Measurements from ENCODE around the gene RBM18. TPM values are rescaled to one million over a fixed set of nuclear protein-coding genes. Genes with fewer than 3 reads are reported as not detected.
A peak's percentile ranks its signal among the peaks of the same experiment; 100 is the strongest.

RBM18 gene
- total RNA-seq, 1 experiment from 2014 or later: 32.3 TPM

DNA sequence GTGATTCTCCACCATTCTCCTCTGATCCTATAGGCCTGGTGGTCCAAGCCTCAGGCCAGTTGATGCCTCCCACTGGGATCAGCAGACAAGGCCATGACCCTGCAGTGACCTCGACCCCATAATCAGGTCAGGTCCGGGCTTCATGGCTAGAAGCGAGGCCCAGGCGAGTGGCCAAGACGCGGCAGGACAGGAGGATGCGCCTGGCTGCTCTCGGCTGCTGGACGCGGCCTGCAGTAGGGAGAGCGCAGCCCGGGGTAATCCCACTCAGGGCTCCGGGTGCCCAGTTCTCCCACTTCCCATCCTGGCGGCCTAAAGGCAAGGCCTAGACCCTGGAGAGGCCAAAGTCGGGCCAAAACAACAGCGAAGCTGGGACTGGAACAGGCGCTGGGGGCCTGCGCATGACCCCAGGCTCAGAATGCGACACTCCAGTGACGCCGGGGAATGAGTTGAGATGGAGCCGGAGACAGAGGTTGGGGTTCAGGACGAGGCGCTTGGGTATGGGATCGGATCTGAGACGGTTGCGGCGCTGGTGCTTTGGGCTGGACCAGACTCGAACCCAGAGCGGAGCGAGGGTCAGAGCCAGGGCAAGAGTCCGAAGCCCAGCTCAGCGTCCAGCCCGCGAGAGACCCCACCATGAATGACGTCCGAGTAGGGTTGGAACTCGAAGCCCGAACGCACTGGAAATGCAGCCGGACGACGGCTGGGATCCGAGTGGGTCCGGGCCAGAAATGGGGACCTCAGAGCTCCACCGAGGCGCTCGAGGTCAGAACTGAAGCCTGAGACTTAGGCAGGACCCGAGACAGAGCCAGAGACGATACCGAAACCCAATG, 39.1 kb downstream of the RBM18 start:
- DNase-seq (ENCODE audit: extremely low read depth, low read depth): no peak

DNA sequence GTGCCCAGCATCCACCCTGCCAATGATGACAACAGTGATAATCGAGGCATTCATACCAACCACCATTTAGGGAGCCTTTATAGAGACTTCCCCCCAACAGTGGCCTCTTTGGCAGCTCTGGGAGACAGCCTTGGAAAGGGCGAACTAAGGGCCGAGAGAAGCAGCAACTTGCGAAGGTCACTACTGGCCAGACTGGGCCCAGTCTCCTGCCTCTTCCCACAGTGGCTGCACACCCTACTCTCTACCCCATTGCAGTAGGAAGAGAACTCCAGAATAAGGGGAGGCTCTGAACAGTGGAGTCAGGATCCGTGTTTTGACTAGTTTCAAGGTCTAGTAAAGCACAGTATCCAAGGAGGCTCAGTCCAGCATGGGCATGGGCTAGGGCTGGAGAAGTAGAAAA, 41.2 kb downstream of the RBM18 start:
- DNase-seq (ENCODE audit: extremely low read depth, low read depth): no peak

DNA sequence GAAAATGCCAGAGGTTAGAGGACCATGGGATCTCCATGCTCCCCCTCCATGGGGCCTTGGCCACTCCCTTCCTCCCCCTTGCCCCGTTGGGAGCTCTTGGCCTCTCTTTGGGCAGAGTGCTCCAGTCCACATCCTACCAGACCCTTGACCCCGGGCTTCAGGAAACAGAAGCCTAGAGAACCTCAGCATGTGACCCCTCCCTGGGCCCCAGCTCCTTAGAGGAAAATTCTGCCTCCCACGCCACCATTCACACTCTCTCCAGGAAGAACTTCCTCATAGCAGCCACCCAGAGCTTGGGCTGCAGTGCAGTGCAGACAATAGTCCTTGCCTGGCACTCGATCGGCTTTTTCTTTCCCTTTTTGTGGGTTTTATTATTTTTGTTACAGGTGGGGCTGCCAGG, 41.8 kb downstream of the RBM18 start:
- no peak for DNase-seq (ENCODE audit: extremely low read depth, low read depth)

DNA sequence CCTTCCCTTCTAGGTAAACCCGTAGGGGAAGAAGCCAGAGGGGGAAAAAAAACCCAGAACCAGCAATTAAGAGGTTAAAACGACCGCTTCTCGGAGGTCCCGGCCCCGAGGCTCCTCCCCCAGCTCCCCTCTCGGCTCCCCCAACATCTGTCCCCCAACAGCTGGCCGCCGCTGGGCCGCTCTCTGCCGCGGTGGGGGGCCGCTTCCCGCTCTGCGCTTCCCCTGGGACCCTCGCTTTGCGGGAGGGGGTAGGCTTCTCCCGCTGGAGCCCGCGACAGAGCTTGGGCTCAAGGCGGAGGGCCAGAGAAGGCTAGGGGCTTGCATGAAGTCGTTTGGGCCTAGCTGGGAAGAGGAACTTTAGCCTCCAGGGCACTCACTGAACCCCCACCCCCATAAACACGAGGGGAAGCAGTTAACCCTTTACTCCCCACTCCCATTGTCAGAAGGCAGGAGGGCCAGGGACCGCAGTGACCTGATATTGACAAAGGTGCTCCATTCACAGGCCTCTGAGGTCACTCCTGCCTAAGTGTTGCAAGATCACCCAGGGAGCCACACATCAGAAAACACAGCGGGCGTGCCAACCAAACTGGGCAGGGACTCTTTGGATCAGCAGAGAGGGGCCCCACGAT, 43.3 kb downstream of the RBM18 start:
- DNase-seq (ENCODE audit: extremely low read depth, low read depth): no peak

DNA sequence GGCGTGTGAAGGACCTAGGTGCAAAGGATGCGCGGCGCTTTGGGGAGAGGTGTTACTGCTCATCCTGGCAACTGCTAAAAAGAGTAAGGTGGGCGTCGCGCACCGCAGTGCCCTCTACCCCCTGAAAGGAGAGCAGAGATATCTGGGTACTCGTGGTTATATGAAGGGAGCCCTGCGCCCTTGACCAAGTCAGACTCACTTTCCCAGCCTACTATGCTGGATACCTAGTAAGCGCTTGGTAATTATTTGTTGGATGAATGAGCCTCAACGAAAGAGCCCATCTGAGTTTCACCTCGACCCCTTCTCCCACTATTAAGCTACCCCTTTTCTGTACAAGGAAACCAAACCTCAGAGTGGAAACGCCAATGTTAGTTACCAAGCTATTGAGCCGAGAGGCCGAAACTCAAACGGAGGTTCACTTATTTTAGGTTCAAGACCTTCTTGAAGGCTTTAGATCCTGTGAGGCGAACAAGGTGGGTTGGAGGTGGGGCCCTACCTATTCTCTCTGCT, 43.9 kb downstream of the RBM18 start:
- no peak for DNase-seq (ENCODE audit: extremely low read depth, low read depth)

DNA sequence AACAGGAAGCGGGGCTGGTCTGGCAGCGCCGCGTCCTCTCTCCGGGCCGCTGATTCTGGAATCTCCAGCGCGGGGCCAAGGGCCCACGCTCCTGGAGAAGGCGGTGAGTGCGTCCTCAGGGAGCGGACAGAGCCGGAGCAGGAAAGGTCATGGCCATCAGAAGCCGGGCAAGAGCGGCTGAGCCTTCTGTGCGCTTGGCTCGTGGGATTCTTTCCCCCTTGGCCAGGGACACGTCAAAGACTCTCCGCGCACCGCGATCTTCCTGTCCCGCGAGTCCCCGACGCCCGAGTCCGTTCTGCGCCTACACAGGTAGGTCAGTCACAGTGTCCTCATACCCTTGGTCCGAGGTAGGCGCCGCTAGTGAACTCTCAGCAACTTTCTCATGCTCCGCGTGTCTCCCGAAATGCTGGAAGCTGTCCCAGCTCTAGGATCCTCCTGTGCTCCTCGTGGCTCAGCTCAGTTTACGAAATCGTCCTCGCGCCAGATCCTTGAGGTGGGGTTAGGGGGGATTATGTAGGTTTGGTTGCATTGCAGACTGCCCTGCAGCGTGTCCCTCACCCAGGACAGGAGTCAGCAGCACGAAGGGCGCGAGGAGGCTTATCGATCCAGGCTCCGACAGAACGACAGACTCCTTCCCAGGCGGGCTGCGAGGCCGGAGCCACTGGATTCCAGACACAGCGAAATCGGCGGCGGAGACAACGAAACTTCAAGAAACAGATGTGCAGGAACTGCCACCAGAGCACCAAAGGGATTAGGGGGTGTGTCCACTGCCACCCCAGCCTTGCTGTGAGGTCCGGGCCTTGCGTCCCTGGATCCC, 44.6 kb downstream of the RBM18 start:
- no peak for DNase-seq (ENCODE audit: extremely low read depth, low read depth)

DNA sequence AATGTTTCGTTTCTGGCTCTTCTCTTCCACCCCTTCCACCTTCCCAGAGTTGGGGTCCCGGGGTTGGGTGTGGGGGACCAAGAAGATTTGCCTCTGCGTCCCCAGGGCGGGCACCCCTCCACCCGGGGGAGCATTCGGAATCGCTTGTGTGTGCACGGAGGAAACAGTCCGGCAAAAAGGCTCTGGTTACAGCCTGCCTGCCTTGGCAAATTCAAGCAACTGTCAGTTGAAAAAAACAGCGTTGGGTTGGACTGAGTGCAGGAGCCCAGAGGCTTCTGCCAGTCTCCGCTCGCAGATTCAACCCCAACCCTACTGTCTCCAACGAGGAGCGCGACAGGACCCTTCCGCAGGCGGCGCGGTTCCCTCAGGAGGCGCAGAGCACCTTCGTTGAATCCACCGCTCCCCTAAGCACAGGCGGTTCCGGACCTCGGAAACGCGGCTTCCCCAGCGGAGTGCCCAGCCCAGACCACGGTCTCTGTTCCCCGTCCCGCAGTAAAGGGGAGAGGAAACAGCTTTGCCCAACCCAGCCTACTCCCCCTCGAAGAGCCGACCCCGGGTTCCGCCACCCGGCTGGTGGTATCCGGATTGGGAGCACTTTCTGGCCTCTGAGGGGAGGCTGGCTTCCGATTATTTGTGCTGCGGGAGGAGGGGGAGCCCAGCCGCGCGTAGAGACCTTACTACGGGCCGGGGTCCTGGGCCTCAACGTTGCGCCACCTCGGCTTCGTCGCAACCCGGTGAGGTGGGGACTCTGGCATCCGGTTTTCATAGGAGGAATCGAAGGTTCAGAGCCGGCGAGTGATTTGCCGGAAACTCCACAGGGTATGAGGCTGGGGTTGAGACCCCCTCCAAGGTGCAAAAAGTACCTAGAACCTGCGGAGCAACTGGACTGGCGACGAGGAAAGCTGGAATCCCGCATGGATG, 45.4 kb downstream of the RBM18 start:
- no peak for DNase-seq (ENCODE audit: extremely low read depth, low read depth)

DNA sequence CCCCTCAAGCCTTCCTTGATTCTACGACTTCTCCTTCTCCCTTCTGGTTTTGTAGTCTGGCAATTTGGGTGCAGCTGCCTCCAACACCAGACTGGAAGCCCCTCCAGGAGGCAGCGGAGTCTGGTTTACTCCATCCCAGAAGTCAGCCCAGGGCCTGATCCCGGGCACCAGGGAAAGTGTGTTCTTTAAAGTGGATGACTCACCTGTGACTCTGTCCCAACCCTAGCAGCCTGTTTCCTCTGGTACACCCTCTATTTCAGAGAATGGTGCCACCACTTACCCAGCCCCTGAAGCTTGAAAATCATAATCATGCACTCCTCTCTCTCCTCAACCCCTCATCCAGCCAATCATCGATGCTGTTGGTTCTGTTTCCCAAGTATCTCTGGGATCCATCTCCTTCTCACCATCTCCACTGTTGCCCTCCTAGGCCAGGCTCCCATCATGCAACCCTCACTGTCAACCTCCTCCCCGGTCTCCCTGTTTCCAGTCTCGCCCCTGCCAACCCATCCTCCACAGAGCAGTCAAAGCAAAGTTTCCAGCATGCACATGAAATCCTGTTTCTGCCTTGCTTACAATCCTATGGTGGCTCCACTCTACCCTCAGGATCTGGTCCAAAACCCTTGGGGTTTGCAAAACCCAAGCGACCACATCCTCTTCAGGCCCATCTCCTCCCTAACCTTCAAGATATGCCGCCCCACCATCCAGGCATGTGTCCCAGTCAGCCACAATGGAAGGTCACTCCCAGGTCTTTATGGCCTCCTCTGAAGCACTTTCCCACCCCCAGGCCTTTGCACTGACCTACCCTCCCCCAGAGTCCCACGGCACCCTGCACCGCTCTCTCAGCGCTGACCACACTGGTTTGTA, 46.3 kb downstream of the RBM18 start:
- no peak for DNase-seq (ENCODE audit: extremely low read depth, low read depth)

DNA sequence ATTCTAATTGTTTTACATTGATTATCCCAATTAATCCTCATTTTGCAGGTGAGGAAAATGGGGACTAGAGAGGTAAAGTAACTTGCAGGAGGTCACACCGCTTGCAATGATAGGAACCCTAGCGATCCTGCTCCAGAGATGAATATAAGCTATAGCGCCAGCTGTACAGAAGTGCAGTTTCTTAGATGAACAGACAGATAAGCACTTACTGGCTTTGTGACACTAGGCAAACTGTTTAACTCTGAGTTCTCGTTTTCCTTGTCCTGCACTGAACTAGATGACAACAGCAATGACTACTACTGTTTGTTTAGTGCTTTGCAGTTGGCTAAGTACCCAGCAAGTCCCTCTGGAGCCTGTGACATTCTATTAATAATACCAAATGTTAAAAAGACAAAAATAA, 47.0 kb downstream of the RBM18 start:
- no peak for DNase-seq (ENCODE audit: extremely low read depth, low read depth)

DNA sequence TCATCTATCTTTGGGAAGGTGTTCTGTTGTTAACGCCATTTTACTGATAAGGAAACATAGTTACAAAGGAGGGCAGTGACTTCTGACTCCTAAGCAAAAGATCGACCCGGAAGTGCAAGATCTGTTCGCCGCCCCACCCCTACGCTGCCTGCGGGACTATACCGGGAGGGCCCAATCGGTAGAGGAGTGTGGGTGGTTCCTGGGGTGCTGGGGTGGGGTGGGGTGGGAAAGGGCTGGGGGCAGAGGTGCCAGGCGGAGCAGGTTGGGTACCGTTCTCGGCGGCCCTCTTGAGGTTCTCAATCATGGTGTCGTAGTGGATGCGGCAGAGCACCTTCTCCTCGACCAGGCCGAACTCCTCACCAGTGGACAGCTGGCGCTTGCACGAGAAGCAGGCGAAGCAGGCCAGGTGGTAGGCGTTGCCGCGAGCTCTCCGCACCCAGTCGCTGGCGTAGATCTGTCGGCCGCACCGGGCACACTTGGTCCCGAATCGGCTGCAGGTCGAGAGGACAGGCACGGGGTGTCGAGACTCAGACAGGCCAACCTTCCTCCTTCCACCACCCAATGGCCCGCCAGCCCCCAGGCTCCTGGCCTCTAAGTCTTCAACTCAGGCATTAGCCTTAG, 47.7 kb downstream of the RBM18 start:
- no peak for DNase-seq (ENCODE audit: extremely low read depth, low read depth)

DNA sequence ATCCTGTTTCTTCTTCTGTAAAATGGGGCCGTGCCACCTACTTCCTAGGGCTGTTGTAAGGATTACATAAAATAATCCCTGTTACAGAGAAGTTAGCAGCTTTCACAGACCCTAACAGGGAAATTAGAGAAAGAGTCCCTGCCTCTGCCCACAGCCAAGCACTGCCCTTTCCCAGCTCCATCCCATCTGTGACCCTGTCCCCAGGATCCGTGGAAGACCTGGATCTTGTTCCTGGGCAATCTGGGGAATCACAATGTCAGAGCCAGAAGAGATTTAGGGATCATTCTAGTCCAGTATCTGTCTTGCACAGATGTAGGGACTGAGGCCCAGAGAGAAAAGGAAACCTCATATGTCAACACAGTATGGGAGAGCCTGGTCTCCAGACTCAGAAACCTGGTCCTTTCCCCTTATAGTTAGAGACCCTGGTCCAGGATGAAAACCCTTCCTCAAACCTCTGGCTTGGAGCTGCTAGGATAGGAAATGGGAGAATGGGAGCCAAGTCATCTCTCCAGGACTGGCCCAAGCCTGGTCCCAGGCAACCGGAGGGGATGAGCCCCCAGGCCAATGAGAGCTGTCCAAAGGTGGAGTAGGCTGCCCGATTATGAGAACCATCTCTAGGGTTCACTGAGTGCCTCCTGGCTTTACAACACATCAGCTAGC, 48.4 kb downstream of the RBM18 start:
- no peak for DNase-seq (ENCODE audit: extremely low read depth, low read depth)

DNA sequence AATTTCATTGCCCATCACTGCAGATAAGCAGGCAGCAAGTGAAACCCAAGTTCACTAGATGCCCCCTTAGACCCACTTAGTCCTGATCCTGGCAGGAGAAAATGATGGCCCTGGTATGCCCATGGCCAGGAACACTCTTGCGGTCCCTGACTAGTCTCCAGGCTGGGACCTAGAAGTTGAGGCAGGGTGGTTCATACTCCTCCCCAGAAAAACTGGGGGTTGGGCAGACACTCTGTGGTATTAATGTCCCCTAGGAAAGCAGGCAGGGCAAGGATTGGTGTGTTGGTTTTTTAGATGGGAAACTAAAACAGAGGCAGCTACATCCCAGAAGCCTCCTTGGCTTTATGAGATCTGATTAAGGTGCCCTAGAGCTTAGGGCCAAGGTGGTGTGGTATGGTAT, 49.0 kb downstream of the RBM18 start:
- no peak for DNase-seq (ENCODE audit: extremely low read depth, low read depth)

DNA sequence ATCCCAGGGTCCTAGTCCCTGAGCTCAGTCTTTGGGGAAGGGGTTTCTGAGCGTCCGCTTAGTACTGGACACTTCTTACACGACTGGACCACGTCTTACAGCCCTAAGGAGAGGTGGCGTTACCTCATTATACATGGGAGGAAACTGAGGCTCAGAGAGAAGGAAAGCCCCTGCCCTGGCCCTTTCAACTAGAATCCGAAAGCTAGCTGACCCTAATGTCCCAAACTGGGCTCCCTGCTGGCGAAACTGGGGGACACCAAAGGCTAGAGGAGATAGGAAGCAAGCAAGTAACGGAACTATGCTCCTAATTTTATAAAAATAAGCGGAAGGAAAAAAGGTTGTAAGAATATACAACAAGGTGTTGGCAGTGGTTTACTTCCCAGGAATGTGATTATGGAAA, 50.1 kb downstream of the RBM18 start:
- DNase-seq (ENCODE audit: extremely low read depth, low read depth): no peak

DNA sequence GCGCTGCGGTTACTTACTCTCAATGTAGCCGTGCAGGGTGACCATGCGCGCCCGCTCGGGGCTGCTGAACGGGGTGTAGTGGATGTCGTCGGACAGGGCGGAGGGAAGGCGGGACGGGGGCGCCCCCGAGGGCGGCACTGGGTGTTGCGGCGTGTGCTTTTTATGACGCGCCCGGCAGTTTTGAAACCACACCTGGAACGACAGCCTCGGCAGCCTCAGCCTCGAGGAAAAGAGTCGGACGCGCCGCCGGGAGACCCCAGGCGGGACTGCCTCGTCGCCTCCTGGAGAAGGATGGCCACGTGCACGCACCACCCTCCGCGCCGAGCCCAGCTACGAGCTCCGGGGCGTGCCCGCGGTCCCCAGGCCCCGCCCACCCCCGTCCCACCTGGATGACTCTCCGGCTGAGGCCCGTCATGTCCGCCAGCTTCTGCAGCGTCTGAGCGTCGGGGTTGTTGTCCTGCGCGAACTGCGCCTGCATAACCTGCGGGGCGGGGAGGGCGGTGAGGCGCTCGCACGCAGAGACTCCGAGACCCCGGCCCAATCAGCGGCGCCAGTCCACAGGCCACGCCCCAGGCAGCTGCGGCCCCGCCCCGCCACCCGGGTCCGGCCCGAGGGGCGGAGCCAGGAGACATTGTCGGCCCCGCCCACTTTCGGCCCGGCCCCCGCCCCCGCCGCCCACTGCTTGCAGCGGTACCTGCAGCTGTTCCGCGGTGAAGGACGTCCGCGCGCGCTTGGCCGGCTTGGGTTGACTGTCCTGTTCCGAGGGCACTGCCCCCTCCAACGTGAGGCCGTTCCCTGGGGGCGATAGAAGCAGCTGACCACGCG, 50.8 kb downstream of the RBM18 start:
- DNase-seq (ENCODE audit: extremely low read depth, low read depth): peak; percentile 43

DNA sequence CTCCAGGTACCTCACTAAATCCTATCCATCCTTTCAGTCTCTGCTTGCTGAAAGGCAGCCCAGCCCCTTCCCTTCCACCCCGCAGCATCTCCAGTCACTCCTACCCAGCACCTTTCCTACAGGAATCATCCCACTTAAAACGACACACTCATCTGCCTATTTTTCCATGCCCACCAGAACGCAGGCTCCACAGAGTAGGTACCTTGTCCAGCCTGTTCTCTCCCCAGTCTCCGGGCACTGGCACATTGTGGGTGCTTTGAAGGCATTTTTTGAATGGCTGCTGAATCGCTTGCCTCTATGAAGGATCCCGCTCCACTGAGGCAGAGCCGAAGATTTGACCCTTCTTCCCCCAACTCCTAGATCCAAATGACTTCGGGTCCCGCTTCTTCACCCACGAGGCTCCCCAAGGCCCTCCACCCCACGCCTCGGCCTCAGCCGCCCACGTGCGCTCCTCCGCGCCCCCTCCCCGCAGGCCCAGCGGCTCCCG, 51.5 kb downstream of the RBM18 start:
- DNase-seq (ENCODE audit: extremely low read depth, low read depth): no peak

DNA sequence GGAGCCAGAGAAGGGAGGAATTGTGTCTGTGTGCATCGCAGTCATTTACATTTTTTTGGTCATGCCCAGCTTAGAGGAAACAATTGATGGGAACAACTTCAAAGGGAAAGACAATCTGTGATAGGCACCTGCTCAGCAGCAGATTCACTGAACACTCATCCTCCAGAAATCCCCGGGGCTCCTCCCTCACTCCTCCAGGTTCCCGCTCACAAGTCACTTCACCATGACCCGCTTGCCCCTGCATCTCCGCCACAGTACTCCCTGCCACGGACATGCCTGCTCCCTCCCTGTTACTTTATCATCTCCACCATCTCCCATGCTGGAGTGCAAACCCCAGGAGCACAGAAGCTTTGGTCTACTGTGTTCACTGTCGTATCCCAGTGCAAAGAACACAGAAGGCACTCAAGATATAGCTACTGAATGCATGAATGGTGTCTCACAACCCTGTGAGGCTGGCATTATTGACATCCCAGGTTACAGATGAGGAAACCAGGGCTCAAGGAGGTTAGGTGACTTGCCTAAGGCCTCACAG, 52.1 kb downstream of the RBM18 start:
- no peak for DNase-seq (ENCODE audit: extremely low read depth, low read depth)

DNA sequence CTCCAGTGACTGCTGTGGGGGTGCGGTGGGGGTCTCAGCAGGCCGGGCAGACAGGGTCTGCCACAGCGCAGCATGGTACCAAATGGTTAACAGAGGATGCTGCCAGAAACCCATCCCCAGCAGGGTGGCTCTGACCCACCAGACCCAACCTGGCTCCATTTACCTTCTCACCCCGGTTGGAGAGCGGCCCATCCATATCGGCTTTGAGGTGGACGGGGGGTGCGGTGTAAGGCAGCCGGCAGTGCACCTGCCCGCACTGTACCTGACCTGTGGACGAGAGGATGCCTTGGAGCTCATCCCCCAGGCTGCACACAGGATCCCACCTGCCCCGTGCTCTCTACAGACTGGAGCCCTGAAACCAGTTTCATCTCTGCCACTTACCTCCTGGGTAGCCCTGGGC, 55.2 kb downstream of the RBM18 start:
- DNase-seq (ENCODE audit: extremely low read depth, low read depth): no peak

All from NCI-H460 (cell line).